HEK293 (cell line): ENCODE measurements around the gene TMTC1.

ENCODE experiments used
- CTCF ChIA-PET: fragments of 350-600 bp; formaldehyde crosslinking; extraction: SDS; loops from one replicate; lab custom pipeline; 2021; ENCODE audit warnings: antibody characterized with exemption; lab: Yijun Ruan, JAX
- POLR2A ChIA-PET: fragments of 300-600 bp; formaldehyde crosslinking; extraction: SDS; loops from one replicate; lab custom pipeline; 2020; ENCODE audit warnings: antibody characterized with exemption, inconsistent platforms; lab: Yijun Ruan, JAX
- H3K27ac ChIP-seq: fragments of 200-500 bp; sonication (Bioruptor generic); 2 replicates; pipeline ENCODE4 v1.5.1; 2014; ENCODE audit warnings: low read depth, low read length, control low read depth, inconsistent platforms; ENCODE audit errors: extremely low read depth
- H3K36me3 ChIP-seq, 2 experiments: fragments of 200-500 bp in 1 of 2; sonication (Bioruptor generic) in 1 of 2; 1 replicate in 1 of 2; 2 replicates in 1 of 2; pipeline ENCODE4 v1.5.1; 2014 to 2017; ENCODE audit warnings: inconsistent platforms in 2 of 2, low read length in 2 of 2; ENCODE audit not compliant: control insufficient read depth in 2 of 2, insufficient read depth in 1 of 2
- H3K4me1 ChIP-seq: fragments of 200-500 bp; sonication (Bioruptor generic); 2 replicates; pipeline ENCODE4 v1.5.1; 2014; ENCODE audit warnings: mild to moderate bottlenecking, low read length, inconsistent platforms; ENCODE audit not compliant: control insufficient read depth, insufficient read depth
- H3K4me3 ChIP-seq: 2 replicates; pipeline ENCODE4 v1.5.1; 2011; ENCODE audit warnings: low read depth, mild to moderate bottlenecking, control low read depth, low read length, moderate library complexity
- H3K9me3 ChIP-seq: fragments of 200-500 bp; sonication (Bioruptor generic); 2 replicates; pipeline ENCODE4 v1.5.1; 2014; ENCODE audit warnings: low read depth, low read length, inconsistent platforms; ENCODE audit not compliant: control insufficient read depth, insufficient read depth
- ATF2 ChIP-seq: fragments of 450-650 bp; formaldehyde crosslinking; IDR thresholded peaks from 2 replicates; pipeline ENCODE4 v1.5.1; 2016; ENCODE audit warnings: missing biosample characterization, missing genetic modification characterization, low read depth
- BCL11B ChIP-seq: fragments of 450-650 bp; formaldehyde crosslinking; IDR thresholded peaks from 2 replicates; pipeline ENCODE4 v1.5.1; 2016; ENCODE audit warnings: low read depth, missing biosample characterization, missing genetic modification characterization
- CTCF ChIP-seq: fragments of 450-650 bp; formaldehyde crosslinking; IDR thresholded peaks from 2 replicates; pipeline ENCODE4 v1.5.1; 2016; ENCODE audit warnings: missing biosample characterization, missing genetic modification characterization
- GLI2 ChIP-seq: fragments of 450-650 bp; formaldehyde crosslinking; IDR thresholded peaks from 2 replicates; pipeline ENCODE4; 2017; ENCODE audit warnings: missing biosample characterization, missing genetic modification characterization, low read depth, borderline replicate concordance
- GLIS1 ChIP-seq: fragments of 450-650 bp; formaldehyde crosslinking; IDR thresholded peaks from 2 replicates; pipeline ENCODE4 v1.5.1; 2016; ENCODE audit warnings: missing biosample characterization, missing genetic modification characterization
- KLF9 ChIP-seq: fragments of 450-650 bp; formaldehyde crosslinking; IDR thresholded peaks from 2 replicates; pipeline ENCODE4 v1.5.1; 2016; ENCODE audit warnings: missing biosample characterization, missing genetic modification characterization, low read depth
- MZF1 ChIP-seq: fragments of 450-650 bp; formaldehyde crosslinking; IDR thresholded peaks from 2 replicates; pipeline ENCODE4 v1.5.1; 2017; ENCODE audit warnings: missing biosample characterization, missing genetic modification characterization, borderline replicate concordance
- PRDM6 ChIP-seq: fragments of 450-650 bp; formaldehyde crosslinking; IDR thresholded peaks from 2 replicates; pipeline ENCODE4 v1.5.1; 2017; ENCODE audit warnings: missing biosample characterization, missing genetic modification characterization
- SP7 ChIP-seq: fragments of 450-650 bp; formaldehyde crosslinking; IDR thresholded peaks from 2 replicates; pipeline ENCODE4 v1.5.1; 2016; ENCODE audit warnings: missing biosample characterization, missing genetic modification characterization
- YY1 ChIP-seq: fragments of 450-650 bp; formaldehyde crosslinking; IDR thresholded peaks from 2 replicates; pipeline ENCODE4 v1.5.1; 2018; ENCODE audit warnings: missing biosample characterization, missing genetic modification characterization
- ZBTB44 ChIP-seq: fragments of 450-650 bp; IDR thresholded peaks from 2 replicates; pipeline ENCODE4 v1.5.1; 2018; ENCODE audit warnings: missing biosample characterization, mild to moderate bottlenecking, missing genetic modification characterization
- ZFP3 ChIP-seq: fragments of 450-650 bp; formaldehyde crosslinking; IDR thresholded peaks from 2 replicates; pipeline ENCODE4 v1.5.1; 2016; ENCODE audit warnings: low read depth, missing biosample characterization, missing genetic modification characterization
- ZNF521 ChIP-seq: fragments of 450-650 bp; formaldehyde crosslinking; IDR thresholded peaks from 2 replicates; pipeline ENCODE4 v1.5.1; 2017; ENCODE audit warnings: missing biosample characterization, mild to moderate bottlenecking, missing genetic modification characterization
- ZNF580 ChIP-seq: fragments of 450-650 bp; formaldehyde crosslinking; IDR thresholded peaks from 2 replicates; pipeline ENCODE4 v1.5.1; 2016; ENCODE audit warnings: missing biosample characterization, missing genetic modification characterization
- ZNF692 ChIP-seq: fragments of 450-650 bp; formaldehyde crosslinking; IDR thresholded peaks from 2 replicates; pipeline ENCODE4 v1.5.1; 2016; ENCODE audit warnings: missing biosample characterization, missing genetic modification characterization
- ZNF701 ChIP-seq: fragments of 450-650 bp; formaldehyde crosslinking; IDR thresholded peaks from 2 replicates; pipeline ENCODE4 v1.5.1; 2016; ENCODE audit warnings: missing biosample characterization, missing genetic modification characterization

TMTC1 gene

GRCh38 chr12:29717540-29718100, 66.1 kb downstream of the TMTC1 start (continued):
- TF ChIP-seq ZNF701 (tag by site-specific recombination) = no peak
- peak; percentile 63 for TF ChIP-seq SP7 (tag by site-specific recombination)
- TF ChIP-seq ZNF580 (tag by site-specific recombination) = no peak
- TF ChIP-seq GLIS1 = no peak
- TF ChIP-seq ATF2 (tag by site-specific recombination) = peak; percentile 56
- TF ChIP-seq ZNF521 (tag by site-specific recombination) = no peak

- Histone ChIP-seq H3K4me1 (peaks cover 7% of the 10 kb centered on the region; the same call in 1 of the 2 replicates), H3K4me3 (no peak overlapping the region), H3K9me3 (no peaks in the 10 kb centered on the region), H3K27ac (no peak overlapping the region), H3K36me3 (no peaks in the 10 kb centered on the region)
- ChIA-PET CTCF (no interaction called here), POLR2A (no interaction called here)
- TF ChIP-seq YY1 (tag by site-specific recombination) (no peak), KLF9 (tag by site-specific recombination) (no peak), ZBTB44 (tag by site-specific recombination) (no peak), MZF1 (no peak), CTCF (tag by site-specific recombination) (no peak), GLI2 (no peak), PRDM6 (tag by site-specific recombination) (0 out of 2 replicates have a peak, but pooled peaks have one; percentile 24)
Observed at GRCh38 chr12:29714966-29715365, 68.8 kb downstream of the TMTC1 start.

- no peak overlapping the region for H3K27ac ChIP-seq
- CTCF ChIA-PET = no interaction called here
Observed at GRCh38 chr12:29713729-29714128, 70.0 kb downstream of the TMTC1 start.

More at GRCh38 chr12:29713729-29714128, 70.0 kb downstream of the TMTC1 start:
- Histone ChIP-seq H3K4me1 (peaks cover 7% of the 10 kb centered on the region; the same call in 1 of the 2 replicates), H3K36me3 (no peaks in the 10 kb centered on the region), H3K9me3 (no peaks in the 10 kb centered on the region), H3K4me3 (no peak overlapping the region)
- TF ChIP-seq ZNF692 (tag by site-specific recombination) = 0 out of 2 replicates have a peak, but pooled peaks have one; percentile 15
- no peak for TF ChIP-seq ZFP3 (tag by site-specific recombination)
- no peak for TF ChIP-seq BCL11B (tag by site-specific recombination)
- POLR2A ChIA-PET = no interaction called here
